HepG2 (cell line): ENCODE results near the gene MBNL3. TPM values are rescaled to one million over a fixed set of nuclear protein-coding genes. Genes with fewer than 3 reads are reported as not detected.

Experiments used
- ATAC-seq: fragments of 200-7000 bp; cut with Tn5 transposase; 3 replicates; pipeline ENCODE4 v1.9.1; 2020; ENCODE audit warnings: mild to moderate bottlenecking, moderate library complexity
- BruUV-seq: library from RNA; stranded (reverse); fragments of 400-500 nt; replicated peaks from 2 replicates; lab custom pipeline; 2021; lab: Mats Ljungman, UMichigan
- CTCF ChIA-PET: fragments of 300-600 bp; formaldehyde crosslinking; extraction: SDS; loops from one replicate; lab custom pipeline; 2021; ENCODE audit warnings: low total read pairs, inconsistent platforms, low intra/inter-chr PET ratio; lab: Yijun Ruan, JAX
- POLR2A ChIA-PET: fragments of 350-600 bp; sonication (Branson Sonifier 250); formaldehyde crosslinking; loops from one replicate; lab custom pipeline; 2020; ENCODE audit warnings: antibody characterized with exemption, inconsistent platforms; lab: Yijun Ruan, JAX
- DNase-seq: peaks from one replicate; pipeline ENCODE4 v3.0.0-alpha.2; 2015; ENCODE audit warnings: low spot score
- FAIRE-seq: peaks from 3 replicates; lab custom pipeline; 2011; peaks lifted over from hg19 to GRCh38; lab: Jason Lieb, UNC
- H2AFZ ChIP-seq: one replicate; pipeline ENCODE4 v1.6.1; 2011; ENCODE audit warnings: low read length, inconsistent platforms
- H3K27ac ChIP-seq: fragments of 300-600 bp; 3 replicates; pipeline ENCODE4 v1.8.0; 2011; ENCODE audit warnings: mixed run types, mild to moderate bottlenecking, mixed read lengths, low read length, inconsistent platforms; ENCODE audit not compliant: insufficient read depth; ENCODE audit errors: extremely low read length
- H3K27me3 ChIP-seq, 2 experiments: fragments of 200-600 bp in 1 of 2; 2 replicates in 1 of 2; 3 replicates in 1 of 2; pipeline versions ENCODE4 v1.6.0 to v1.8.0; 2011; ENCODE audit warnings: low read length in 2 of 2, mild to moderate bottlenecking in 2 of 2, moderate library complexity in 2 of 2, inconsistent platforms in 1 of 2; ENCODE audit not compliant: insufficient read depth in 2 of 2, control insufficient read depth in 1 of 2
- H3K36me3 ChIP-seq, 2 experiments: fragments of 200-600 bp in 1 of 2; replicated peaks in 1 of 2; 2 replicates in 1 of 2; 3 replicates in 1 of 2; pipeline versions ENCODE4 v1.5.1 to v1.8.0; 2011; ENCODE audit warnings: low read length in 2 of 2, inconsistent platforms in 1 of 2; ENCODE audit not compliant: insufficient read depth in 2 of 2, control insufficient read depth in 1 of 2
- H3K4me1 ChIP-seq: 2 replicates; pipeline ENCODE4 v1.5.1; 2012; ENCODE audit warnings: low read length, inconsistent platforms; ENCODE audit not compliant: insufficient read depth
- H3K4me2 ChIP-seq: 2 replicates; pipeline ENCODE4 v1.6.0; 2011; ENCODE audit warnings: low read depth, low read length, inconsistent platforms
- H3K4me3 ChIP-seq, 3 experiments: fragments of 200-600 bp in 1 of 3; sonication (generic), shearing (Covaris generic) in 1 of 3; replicated peaks in 1 of 3; 2 replicates each; pipeline ENCODE4 v1.5.1; 2011 to 2016; ENCODE audit warnings: low read length in 3 of 3, inconsistent platforms in 2 of 3, low read depth in 2 of 3, mild to moderate bottlenecking in 2 of 3, control low read depth in 1 of 3, mixed read lengths in 1 of 3; ENCODE audit not compliant: insufficient read depth in 1 of 3
- H3K79me2 ChIP-seq: one replicate; pipeline ENCODE4 v1.6.1; 2011; ENCODE audit warnings: low read length, inconsistent platforms; ENCODE audit not compliant: insufficient read depth
- H3K9ac ChIP-seq: 2 replicates; pipeline ENCODE4 v1.6.0; 2011; ENCODE audit warnings: mild to moderate bottlenecking, low read depth, low read length, inconsistent platforms; ENCODE audit not compliant: insufficient read depth
- H3K9me3 ChIP-seq: 2 replicates; pipeline ENCODE4 v1.5.1; 2012; ENCODE audit warnings: mild to moderate bottlenecking, low read length
- H4K20me1 ChIP-seq: 2 replicates; pipeline ENCODE4 v1.6.0; 2011; ENCODE audit warnings: inconsistent platforms, mild to moderate bottlenecking, low read length, moderate library complexity; ENCODE audit not compliant: insufficient read depth
- ARHGAP35 ChIP-seq: sonication (generic); formaldehyde crosslinking; IDR thresholded peaks from 2 replicates; pipeline ENCODE4 v1.9.0; 2022; ENCODE audit warnings: mild to moderate bottlenecking, inconsistent platforms, moderate library complexity, missing genetic modification reagents, borderline replicate concordance
- CAMTA2 ChIP-seq: sonication (generic); formaldehyde crosslinking; IDR thresholded peaks from 2 replicates; pipeline ENCODE4 v1.4.0; 2020; ENCODE audit warnings: mild to moderate bottlenecking, missing genetic modification reagents, borderline replicate concordance
- CENPT ChIP-seq: sonication (generic); formaldehyde crosslinking; IDR thresholded peaks from 2 replicates; pipeline ENCODE4 v1.8.0; 2022; ENCODE audit warnings: low read depth, mild to moderate bottlenecking, moderate library complexity, missing genetic modification reagents
- KDM4B ChIP-seq: sonication (generic); formaldehyde crosslinking; IDR thresholded peaks from 2 replicates; pipeline ENCODE4 v1.4.0; 2020; ENCODE audit warnings: missing genetic modification reagents
- KMT2B ChIP-seq: IDR thresholded peaks from 2 replicates; pipeline ENCODE4 v1.6.1; 2016; ENCODE audit warnings: missing genetic modification reagents, missing compliant biosample characterization
- MAFK ChIP-seq, 2 experiments: IDR thresholded peaks in 1 of 2; conservative IDR thresholded peaks in 1 of 2; 2 replicates each; pipeline ENCODE4 v1.6.1; 2011; ENCODE audit warnings: improper control_type of control experiment in 2 of 2, low read length in 2 of 2
- PAF1 ChIP-seq: IDR thresholded peaks from 2 replicates; pipeline ENCODE4 v1.6.1; 2016; ENCODE audit warnings: missing genetic modification reagents, missing compliant biosample characterization
- RXRA ChIP-seq: sonication (generic); formaldehyde crosslinking; IDR thresholded peaks from 2 replicates; pipeline ENCODE4 v1.5.1; 2020; ENCODE audit warnings: missing genetic modification reagents
- SALL1 ChIP-seq: sonication (generic); formaldehyde crosslinking; IDR thresholded peaks from 2 replicates; pipeline ENCODE4 v1.8.0; 2022; ENCODE audit warnings: mild to moderate bottlenecking, missing genetic modification reagents
- SMAD3 ChIP-seq: sonication (generic); formaldehyde crosslinking; IDR thresholded peaks from 2 replicates; pipeline ENCODE4 v1.4.0; 2020; ENCODE audit warnings: missing genetic modification reagents
- SUZ12 ChIP-seq: fragments of 150-350 bp; IDR thresholded peaks from 2 replicates; pipeline ENCODE4 v1.6.1; 2014; ENCODE audit warnings: low read depth, low read length
- ZBTB7B ChIP-seq: sonication (generic); formaldehyde crosslinking; IDR thresholded peaks from 2 replicates; pipeline ENCODE4 v1.4.0; 2020; ENCODE audit warnings: missing genetic modification reagents
- ZNF17 ChIP-seq: sonication (generic); formaldehyde crosslinking; IDR thresholded peaks from 2 replicates; pipeline ENCODE4 v1.5.0; 2020; ENCODE audit warnings: mild to moderate bottlenecking, missing genetic modification reagents
- ZNF282 ChIP-seq: fragments of 450-650 bp; IDR thresholded peaks from 2 replicates; pipeline ENCODE4 v1.6.1; 2018; ENCODE audit not compliant: partially characterized antibody
- ZNF350 ChIP-seq: sonication (generic); formaldehyde crosslinking; IDR thresholded peaks from 2 replicates; pipeline ENCODE4 v1.4.0; 2020; ENCODE audit warnings: mild to moderate bottlenecking, low read depth, missing genetic modification reagents, borderline replicate concordance
- ZNF354B ChIP-seq: sonication (generic); formaldehyde crosslinking; IDR thresholded peaks from 2 replicates; pipeline ENCODE4 v1.8.0; 2022; ENCODE audit warnings: mild to moderate bottlenecking, missing genetic modification reagents
- ZNF598 ChIP-seq: sonication (generic); formaldehyde crosslinking; IDR thresholded peaks from 2 replicates; pipeline ENCODE4 v1.5.1; 2020; ENCODE audit warnings: mild to moderate bottlenecking, missing genetic modification reagents, borderline replicate concordance
- ZNF713 ChIP-seq: sonication (generic); formaldehyde crosslinking; IDR thresholded peaks from 2 replicates; pipeline ENCODE4 v1.4.0; 2020; ENCODE audit warnings: mild to moderate bottlenecking, missing genetic modification reagents
- in situ Hi-C: cut with HindIII; loops from 2 replicates; pipeline ENCODE4 v1.10.0; 2017; ENCODE audit warnings: low pct_unique_long_range_greater_than_20kb; ENCODE audit not compliant: extremely low pct_ligation_motif_present
- intact Hi-C: fragments of 100-400 bp; cut with micrococcal nuclease; formaldehyde crosslinking; loops from one replicate; pipeline ENCODE4 v1.10.0; 2022; ENCODE audit not compliant: unreplicated experiment
- polyA plus RNA-seq, 8 experiments: library from polyadenylated mRNA; depleted of rRNA in 3 of 8; stranded (reverse) in 7 of 8; unstranded in 1 of 8; fragments of >200 nt; fragmentation: Illumina TruSeq in 4 of 8; extraction: Trizol in 4 of 8; gene quantifications; 2 replicates each; pipeline versions ENCODE4 v1.2.1 to v1.2.3, GENCODE V29; 2011 to 2016; ENCODE audit warnings: low read depth in 4 of 8, missing spikeins in 1 of 8, mixed read lengths in 1 of 8; ENCODE audit not compliant: insufficient read depth in 1 of 8
- total RNA-seq, 5 experiments: library from RNA; depleted of rRNA; stranded (reverse); fragments of >200 nt; fragmentation: Illumina TruSeq; extraction: Trizol; gene quantifications; 2 replicates each; pipeline ENCODE4 v1.2.3, GENCODE V29; 2016; ENCODE audit warnings: low read depth in 1 of 5
- TF ChIP-seq, protein P1 (sequence below): sonication (generic); formaldehyde crosslinking; IDR thresholded peaks from 2 replicates; pipeline ENCODE4 v1.9.0; 2021; ENCODE audit warnings: missing genetic modification reagents, borderline replicate concordance
- TF ChIP-seq, protein P2 (sequence below): sonication (generic); formaldehyde crosslinking; IDR thresholded peaks from 2 replicates; pipeline ENCODE4 v1.4.0; 2020; ENCODE audit warnings: mild to moderate bottlenecking, low read depth, missing genetic modification reagents
- TF ChIP-seq, protein P3 (sequence below): sonication (generic); formaldehyde crosslinking; IDR thresholded peaks from 2 replicates; pipeline ENCODE4 v1.4.0; 2020; ENCODE audit warnings: missing genetic modification reagents, borderline replicate concordance

MBNL3 gene
- total and polyA plus RNA-seq, 2 of the 13 experiments (the other 11 are each of a cell fraction or from before 2014, with no cell fraction given) = 155 to 257 TPM

DNA sequence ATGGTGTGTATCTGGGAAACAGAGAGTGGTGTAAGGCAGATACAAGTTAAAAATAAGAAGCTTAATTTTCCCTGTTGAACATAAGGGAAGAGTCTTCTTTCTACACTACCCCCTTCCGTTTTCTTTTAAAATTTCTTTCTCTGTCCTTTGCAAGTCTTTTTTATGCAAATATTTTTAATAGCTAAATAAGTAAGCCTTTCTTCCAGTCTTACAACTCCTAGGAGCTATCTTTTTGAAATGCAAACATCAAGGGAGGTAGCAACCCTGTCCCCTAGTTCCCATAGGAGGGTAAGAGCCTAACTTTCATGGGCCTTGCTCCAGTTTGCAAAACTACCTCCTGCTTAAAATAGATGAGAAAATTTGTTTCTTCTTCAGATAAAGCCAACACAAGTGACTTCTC lies 121.5 kb downstream of the MBNL3 start (continued):
- no peak for TF ChIP-seq SALL1 (CRISPR knock-in tag)
- no peak for TF ChIP-seq ZNF354B (CRISPR knock-in tag)
- TF ChIP-seq ZBTB7B (CRISPR knock-in tag) = no peak
- no peak for TF ChIP-seq PAF1 (CRISPR knock-in tag)
- no peak for TF ChIP-seq SMAD3 (CRISPR knock-in tag)

DNA sequence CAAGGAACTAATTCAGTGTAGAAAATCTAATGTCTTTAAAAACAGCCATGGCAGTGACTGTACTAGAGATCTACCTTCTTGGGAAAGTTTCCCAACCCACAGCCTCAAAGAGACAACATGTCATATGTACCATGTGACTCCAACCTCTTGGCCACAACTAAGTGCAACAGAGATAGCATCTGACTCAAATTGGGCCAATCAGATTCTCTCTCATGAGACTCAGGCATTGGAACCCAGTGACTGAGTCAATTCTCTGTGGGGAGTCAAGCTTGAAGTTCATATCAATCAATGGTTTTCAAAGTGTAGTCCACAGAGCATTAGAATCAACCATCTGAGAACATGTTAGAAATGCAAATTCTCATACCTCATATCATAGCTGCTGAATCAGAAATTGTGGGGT lies 123.3 kb downstream of the MBNL3 start:
- Histone ChIP-seq H3K9ac (no peak overlapping the region), H3K4me2 (no peak overlapping the region), H2AFZ (no peak overlapping the region), H3K27me3 (no peaks in the 10 kb centered on the region), H4K20me1 (no peaks in the 10 kb centered on the region), H3K9me3 (no peaks in the 10 kb centered on the region), H3K79me2 (no peaks in the 10 kb centered on the region), H3K4me1 (peaks cover 52% of the 10 kb centered on the region), H3K36me3 (no peaks in the 10 kb centered on the region; a peak in 1 of 5 replicates), H3K27ac (no peak overlapping the region), H3K4me3 (no peak overlapping the region)
- intact Hi-C loops = no loop called here
- CTCF ChIA-PET = no interaction called here
- no peak for ATAC-seq
- TF ChIP-seq ZNF598 (CRISPR knock-in tag) = no peak
- TF ChIP-seq CAMTA2 (CRISPR knock-in tag) = no peak
- TF ChIP-seq RXRA (CRISPR knock-in tag) = no peak
- TF ChIP-seq, protein P1, sequence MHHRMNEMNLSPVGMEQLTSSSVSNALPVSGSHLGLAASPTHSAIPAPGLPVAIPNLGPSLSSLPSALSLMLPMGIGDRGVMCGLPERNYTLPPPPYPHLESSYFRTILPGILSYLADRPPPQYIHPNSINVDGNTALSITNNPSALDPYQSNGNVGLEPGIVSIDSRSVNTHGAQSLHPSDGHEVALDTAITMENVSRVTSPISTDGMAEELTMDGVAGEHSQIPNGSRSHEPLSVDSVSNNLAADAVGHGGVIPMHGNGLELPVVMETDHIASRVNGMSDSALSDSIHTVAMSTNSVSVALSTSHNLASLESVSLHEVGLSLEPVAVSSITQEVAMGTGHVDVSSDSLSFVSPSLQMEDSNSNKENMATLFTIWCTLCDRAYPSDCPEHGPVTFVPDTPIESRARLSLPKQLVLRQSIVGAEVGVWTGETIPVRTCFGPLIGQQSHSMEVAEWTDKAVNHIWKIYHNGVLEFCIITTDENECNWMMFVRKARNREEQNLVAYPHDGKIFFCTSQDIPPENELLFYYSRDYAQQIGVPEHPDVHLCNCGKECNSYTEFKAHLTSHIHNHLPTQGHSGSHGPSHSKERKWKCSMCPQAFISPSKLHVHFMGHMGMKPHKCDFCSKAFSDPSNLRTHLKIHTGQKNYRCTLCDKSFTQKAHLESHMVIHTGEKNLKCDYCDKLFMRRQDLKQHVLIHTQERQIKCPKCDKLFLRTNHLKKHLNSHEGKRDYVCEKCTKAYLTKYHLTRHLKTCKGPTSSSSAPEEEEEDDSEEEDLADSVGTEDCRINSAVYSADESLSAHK (CRISPR knock-in tag) = no peak
- TF ChIP-seq KDM4B (CRISPR knock-in tag) = no peak
- TF ChIP-seq MAFK (conservative IDR thresholded peaks at IDR 0.05 in 1 of 2, IDR thresholded peaks at IDR 0.05 in 1 of 2; ENCODE audit: low read length in 2 of 2) = no peak
- no peak for TF ChIP-seq ARHGAP35
- TF ChIP-seq ZNF713 = no peak
- TF ChIP-seq ZNF17 (CRISPR knock-in tag) = no peak
- TF ChIP-seq, protein P2, sequence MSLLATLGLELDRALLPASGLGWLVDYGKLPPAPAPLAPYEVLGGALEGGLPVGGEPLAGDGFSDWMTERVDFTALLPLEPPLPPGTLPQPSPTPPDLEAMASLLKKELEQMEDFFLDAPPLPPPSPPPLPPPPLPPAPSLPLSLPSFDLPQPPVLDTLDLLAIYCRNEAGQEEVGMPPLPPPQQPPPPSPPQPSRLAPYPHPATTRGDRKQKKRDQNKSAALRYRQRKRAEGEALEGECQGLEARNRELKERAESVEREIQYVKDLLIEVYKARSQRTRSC = no peak
- TF ChIP-seq SUZ12 = no peak
- TF ChIP-seq ZNF282 = no peak
- no peak for TF ChIP-seq ZNF350 (CRISPR knock-in tag)
- TF ChIP-seq, protein P3, sequence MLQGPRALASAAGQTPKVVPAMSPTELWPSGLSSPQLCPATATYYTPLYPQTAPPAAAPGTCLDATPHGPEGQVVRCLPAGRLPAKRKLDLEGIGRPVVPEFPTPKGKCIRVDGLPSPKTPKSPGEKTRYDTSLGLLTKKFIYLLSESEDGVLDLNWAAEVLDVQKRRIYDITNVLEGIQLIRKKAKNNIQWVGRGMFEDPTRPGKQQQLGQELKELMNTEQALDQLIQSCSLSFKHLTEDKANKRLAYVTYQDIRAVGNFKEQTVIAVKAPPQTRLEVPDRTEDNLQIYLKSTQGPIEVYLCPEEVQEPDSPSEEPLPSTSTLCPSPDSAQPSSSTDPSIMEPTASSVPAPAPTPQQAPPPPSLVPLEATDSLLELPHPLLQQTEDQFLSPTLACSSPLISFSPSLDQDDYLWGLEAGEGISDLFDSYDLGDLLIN = no peak
- TF ChIP-seq CENPT (CRISPR knock-in tag) = no peak
- TF ChIP-seq KMT2B (CRISPR knock-in tag) = no peak
- DNase-seq = no peak
- FAIRE-seq = no peak
- POLR2A ChIA-PET = no interaction called here
- no TSS peak for BruUV-seq
- in situ Hi-C loops = no loop called here
